RWPE2 (cell line): Measurements from ENCODE around the gene FUT9.

Experiments
- ATAC-seq: fragments of 200-7000 bp; cut with Tn5 transposase; 3 replicates; pipeline ENCODE4 v1.9.1; 2021; ENCODE audit warnings: low read depth
- DNase-seq: peaks from one replicate; pipeline ENCODE4 v3.0.0-alpha.2; 2020; ENCODE audit warnings: low spot score
- H3K27ac ChIP-seq: fragments of 450-650 bp; 2 replicates; pipeline ENCODE4 v1.5.1; 2017; ENCODE audit warnings: mild to moderate bottlenecking; ENCODE audit not compliant: poor library complexity, severe bottlenecking
- H3K27me3 ChIP-seq: fragments of 250-450 bp; sonication (Bioruptor Pico); 2 replicates; pipeline ENCODE4 v1.5.1; 2021; ENCODE audit warnings: mild to moderate bottlenecking, moderate library complexity; ENCODE audit not compliant: insufficient read depth, poor library complexity, severe bottlenecking
- H3K36me3 ChIP-seq: fragments of 250-450 bp; sonication (Bioruptor Pico); 2 replicates; pipeline ENCODE4 v1.5.1; 2020; ENCODE audit warnings: low read depth, mild to moderate bottlenecking, moderate library complexity
- H3K4me1 ChIP-seq: fragments of 250-450 bp; sonication (Bioruptor Pico); 2 replicates; pipeline ENCODE4 v1.5.1; 2021; ENCODE audit warnings: mild to moderate bottlenecking, moderate library complexity; ENCODE audit not compliant: insufficient read depth, poor library complexity, severe bottlenecking
- H3K4me3 ChIP-seq: fragments of 250-450 bp; sonication (Bioruptor Pico); 2 replicates; pipeline ENCODE4 v1.5.1; 2021; ENCODE audit warnings: mild to moderate bottlenecking, moderate library complexity; ENCODE audit not compliant: severe bottlenecking
- H3K9me3 ChIP-seq: fragments of 250-450 bp; sonication (Bioruptor Pico); 2 replicates; pipeline ENCODE4 v1.5.1; 2021; ENCODE audit warnings: mild to moderate bottlenecking, moderate library complexity; ENCODE audit not compliant: severe bottlenecking
- TF ChIP-seq, protein P1 (sequence below): fragments of 450-650 bp; IDR thresholded peaks from one replicate; pipeline ENCODE4 v1.5.1; 2017; ENCODE audit warnings: mild to moderate bottlenecking, moderate library complexity; ENCODE audit not compliant: poor library complexity, severe bottlenecking

The FUT9 gene

GRCh38 chr6:96171112-96171511 lies 155.3 kb downstream of the FUT9 start:
- H3K27me3 ChIP-seq: no peaks in the 10 kb centered on the region
- H3K9me3 ChIP-seq: no peaks in the 10 kb centered on the region
- no peak overlapping the region for H3K4me3 ChIP-seq
- ATAC-seq (no peak), DNase-seq (no peak)
- H3K36me3 ChIP-seq: no peaks in the 10 kb centered on the region
- no peaks in the 10 kb centered on the region for H3K4me1 ChIP-seq
- TF ChIP-seq, protein P1, sequence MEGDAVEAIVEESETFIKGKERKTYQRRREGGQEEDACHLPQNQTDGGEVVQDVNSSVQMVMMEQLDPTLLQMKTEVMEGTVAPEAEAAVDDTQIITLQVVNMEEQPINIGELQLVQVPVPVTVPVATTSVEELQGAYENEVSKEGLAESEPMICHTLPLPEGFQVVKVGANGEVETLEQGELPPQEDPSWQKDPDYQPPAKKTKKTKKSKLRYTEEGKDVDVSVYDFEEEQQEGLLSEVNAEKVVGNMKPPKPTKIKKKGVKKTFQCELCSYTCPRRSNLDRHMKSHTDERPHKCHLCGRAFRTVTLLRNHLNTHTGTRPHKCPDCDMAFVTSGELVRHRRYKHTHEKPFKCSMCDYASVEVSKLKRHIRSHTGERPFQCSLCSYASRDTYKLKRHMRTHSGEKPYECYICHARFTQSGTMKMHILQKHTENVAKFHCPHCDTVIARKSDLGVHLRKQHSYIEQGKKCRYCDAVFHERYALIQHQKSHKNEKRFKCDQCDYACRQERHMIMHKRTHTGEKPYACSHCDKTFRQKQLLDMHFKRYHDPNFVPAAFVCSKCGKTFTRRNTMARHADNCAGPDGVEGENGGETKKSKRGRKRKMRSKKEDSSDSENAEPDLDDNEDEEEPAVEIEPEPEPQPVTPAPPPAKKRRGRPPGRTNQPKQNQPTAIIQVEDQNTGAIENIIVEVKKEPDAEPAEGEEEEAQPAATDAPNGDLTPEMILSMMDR: no peak
- H3K27ac ChIP-seq: no peak overlapping the region

DNA sequence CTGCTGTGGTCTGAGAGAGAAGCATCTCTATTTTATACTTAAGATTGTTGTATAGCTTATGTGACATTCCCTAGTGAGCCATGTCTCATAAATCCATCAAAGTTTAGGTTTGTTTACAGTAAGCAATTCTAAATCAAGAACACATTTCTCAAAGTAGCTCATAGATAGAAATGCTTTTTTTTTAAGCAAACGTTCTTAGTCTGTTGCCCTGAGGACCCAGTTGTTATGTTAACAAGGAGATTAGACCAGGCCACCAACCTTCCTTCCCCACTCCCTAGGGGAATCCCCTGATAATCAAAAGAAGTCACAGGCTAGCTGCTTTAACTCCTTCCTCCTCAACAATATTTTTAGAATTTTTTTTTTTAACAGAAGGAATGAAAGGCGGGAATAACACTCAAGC lies 169.0 kb downstream of the FUT9 start:
- Histone ChIP-seq H3K36me3 (no peaks in the 10 kb centered on the region), H3K9me3 (no peaks in the 10 kb centered on the region), H3K4me1 (no peaks in the 10 kb centered on the region), H3K4me3 (no peak overlapping the region), H3K27me3 (no peaks in the 10 kb centered on the region), H3K27ac (no peak overlapping the region)
- TF ChIP-seq, protein P1: no peak
- DNase-seq (no peak), ATAC-seq (no peak)

GRCh38 chr6:96186094-96186493 lies 170.3 kb downstream of the FUT9 start:
- H3K36me3 ChIP-seq: no peaks in the 10 kb centered on the region
- H3K4me3 ChIP-seq: no peak overlapping the region
- H3K4me1 ChIP-seq: no peaks in the 10 kb centered on the region

DNA sequence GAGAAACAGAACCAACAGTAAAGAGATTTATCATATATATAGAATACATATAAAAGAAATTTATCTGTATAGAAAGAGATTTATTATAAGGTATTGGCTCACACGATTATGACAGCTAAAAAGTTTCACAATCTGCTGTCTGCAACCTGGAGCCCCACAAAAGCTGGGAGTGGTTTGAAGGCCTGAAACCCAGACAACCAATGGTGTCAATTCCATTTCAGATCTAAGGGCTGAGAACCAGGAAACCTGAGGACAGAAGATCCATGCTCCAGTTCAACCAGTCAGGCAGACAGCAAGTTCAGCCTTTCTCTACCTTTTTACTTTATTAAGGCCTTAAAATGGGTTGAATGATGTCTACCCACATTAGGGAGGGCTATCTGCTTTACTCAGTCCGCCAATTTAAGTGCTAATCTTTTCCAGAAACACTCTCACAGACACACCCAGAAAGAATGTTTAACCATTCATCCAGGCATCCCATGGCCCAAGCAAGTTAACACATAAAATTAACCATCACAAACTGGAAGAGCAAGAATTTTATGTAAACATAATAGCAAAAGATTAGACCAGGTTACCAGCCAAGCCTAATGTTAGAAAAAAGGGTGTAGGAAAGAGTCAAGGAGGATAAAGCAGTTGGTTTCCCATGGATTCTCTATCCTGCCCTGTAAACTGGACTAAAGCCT lies 170.9 kb downstream of the FUT9 start:
- DNase-seq (no peak), ATAC-seq (no peak)
- Histone ChIP-seq H3K36me3 (no peaks in the 10 kb centered on the region), H3K4me1 (no peaks in the 10 kb centered on the region), H3K9me3 (no peaks in the 10 kb centered on the region), H3K4me3 (no peak overlapping the region), H3K27ac (no peak overlapping the region), H3K27me3 (no peaks in the 10 kb centered on the region)
- TF ChIP-seq, protein P1: no peak

More at GRCh38 chr6:96186094-96186493, 170.3 kb downstream of the FUT9 start:
- no peaks in the 10 kb centered on the region for H3K27me3 ChIP-seq
- TF ChIP-seq, protein P1: no peak
- ATAC-seq (no peak), DNase-seq (no peak)
- no peak overlapping the region for H3K27ac ChIP-seq
- H3K9me3 ChIP-seq: no peaks in the 10 kb centered on the region

DNA sequence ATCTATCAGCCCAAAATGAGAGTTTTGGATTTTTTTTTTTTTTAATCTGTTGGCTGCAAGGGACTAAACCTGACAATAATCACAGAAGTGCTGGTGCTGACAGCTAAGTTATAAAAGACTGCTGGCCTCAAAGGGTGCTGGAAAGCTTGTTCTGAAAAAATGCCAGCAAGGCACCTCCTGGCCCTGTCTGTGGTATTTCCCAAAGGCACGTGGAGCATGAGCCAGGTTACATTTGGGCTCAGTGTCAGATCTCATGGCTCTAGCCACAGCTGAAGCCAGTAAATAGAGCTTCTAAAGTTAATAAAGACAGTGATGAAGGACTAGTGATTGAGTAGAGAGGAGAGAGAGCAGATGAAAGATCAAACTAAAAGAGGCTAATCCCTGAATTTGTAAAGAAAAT lies 178.9 kb downstream of the FUT9 start:
- DNase-seq (no peak), ATAC-seq (no peak)
- TF ChIP-seq, protein P1: no peak

More for the DNA sequence above, 178.9 kb downstream of the FUT9 start:
- Histone ChIP-seq H3K9me3 (no peaks in the 10 kb centered on the region), H3K27me3 (no peaks in the 10 kb centered on the region), H3K4me3 (no peak overlapping the region), H3K36me3 (no peaks in the 10 kb centered on the region), H3K4me1 (no peaks in the 10 kb centered on the region), H3K27ac (no peak overlapping the region)
